Mesenchymal stem cell (in vitro differentiated cells and primary cell): ENCODE data around the gene SLC24A4.
A peak's percentile ranks its signal among the peaks of the same experiment; 100 is the strongest.

Experiments
- DNase-seq: peaks from one replicate; pipeline ENCODE4 v3.0.0-alpha.2; 2013
- H2AFZ ChIP-seq: one replicate; pipeline ENCODE4 v1.6.1; 2013; ENCODE audit warnings: low read depth, mild to moderate bottlenecking, control low read depth, inconsistent platforms, low read length, moderate library complexity
- H2AK5ac ChIP-seq: 2 replicates; pipeline ENCODE4 v1.6.1; 2013; ENCODE audit warnings: low read length, moderate library complexity, mild to moderate bottlenecking, inconsistent platforms; ENCODE audit not compliant: severe bottlenecking
- H2BK120ac ChIP-seq: one replicate; pipeline ENCODE4 v1.6.1; 2013; ENCODE audit warnings: low read depth, mild to moderate bottlenecking, inconsistent platforms, low read length, moderate library complexity
- H2BK12ac ChIP-seq, 2 experiments: one replicate each; pipeline ENCODE4 v1.6.1; 2013; ENCODE audit warnings: inconsistent platforms in 2 of 2, low read length in 2 of 2, mild to moderate bottlenecking in 2 of 2, moderate library complexity in 2 of 2, control low read depth in 1 of 2
- H2BK15ac ChIP-seq: one replicate; pipeline ENCODE4 v1.6.1; 2013; ENCODE audit warnings: mild to moderate bottlenecking, low read depth, inconsistent platforms; ENCODE audit not compliant: poor library complexity, severe bottlenecking
- H2BK5ac ChIP-seq: 2 replicates; pipeline ENCODE4 v1.6.1; 2013; ENCODE audit warnings: low read depth, mild to moderate bottlenecking, low read length, control low read depth, inconsistent platforms; ENCODE audit not compliant: poor library complexity, severe bottlenecking
- H3K14ac ChIP-seq, 2 experiments: one replicate each; pipeline ENCODE4 v1.6.1; 2013; ENCODE audit warnings: inconsistent platforms in 2 of 2, low read length in 2 of 2, control low read depth in 1 of 2, mild to moderate bottlenecking in 1 of 2, moderate library complexity in 1 of 2
- H3K18ac ChIP-seq, 2 experiments: one replicate each; pipeline ENCODE4 v1.6.1; 2013; ENCODE audit warnings: inconsistent platforms in 2 of 2, low read length in 2 of 2, control low read depth in 1 of 2, low read depth in 1 of 2, mild to moderate bottlenecking in 1 of 2
- H3K23ac ChIP-seq, 2 experiments: one replicate each; pipeline ENCODE4 v1.6.1; 2013; ENCODE audit warnings: inconsistent platforms in 2 of 2, low read length in 2 of 2, mild to moderate bottlenecking in 2 of 2, moderate library complexity in 2 of 2, control low read depth in 1 of 2
- H3K27ac ChIP-seq: 2 replicates; pipeline ENCODE4 v1.5.1; 2013; ENCODE audit warnings: mild to moderate bottlenecking, moderate library complexity, low read length, control low read depth, inconsistent platforms; ENCODE audit not compliant: poor library complexity, severe bottlenecking
- H3K27me3 ChIP-seq, 2 experiments: 2 replicates each; pipeline versions ENCODE4 v1.6.1 to v1.7.0; 2013; ENCODE audit warnings: low read length in 2 of 2, mild to moderate bottlenecking in 2 of 2, moderate library complexity in 2 of 2, control low read depth in 1 of 2, inconsistent platforms in 1 of 2; ENCODE audit not compliant: control insufficient read depth in 1 of 2, insufficient read depth in 1 of 2
- H3K36me3 ChIP-seq, 2 experiments: 2 replicates each; pipeline versions ENCODE4 v1.6.1 to v1.7.0; 2013; ENCODE audit warnings: low read length in 2 of 2, control low read depth in 1 of 2, inconsistent platforms in 1 of 2, low read depth in 1 of 2, mild to moderate bottlenecking in 1 of 2; ENCODE audit not compliant: insufficient read depth in 2 of 2, control insufficient read depth in 1 of 2
- H3K4ac ChIP-seq, 2 experiments: one replicate each; pipeline ENCODE4 v1.6.1; 2013; ENCODE audit warnings: inconsistent platforms in 2 of 2, low read length in 2 of 2, mild to moderate bottlenecking in 2 of 2, moderate library complexity in 2 of 2, control low read depth in 1 of 2, low read depth in 1 of 2
- H3K4me1 ChIP-seq: 2 replicates; pipeline ENCODE4 v1.6.1; 2013; ENCODE audit warnings: low read depth, low read length, control low read depth; ENCODE audit not compliant: control insufficient read depth, insufficient read depth
- H3K4me2 ChIP-seq: 2 replicates; pipeline ENCODE4 v1.6.1; 2013; ENCODE audit warnings: low read length, mild to moderate bottlenecking, inconsistent platforms; ENCODE audit not compliant: poor library complexity, severe bottlenecking
- H3K4me3 ChIP-seq, 2 experiments: 2 replicates each; pipeline versions ENCODE4 v1.5.1 to v1.7.0; 2013; ENCODE audit warnings: low read length in 2 of 2, mild to moderate bottlenecking in 2 of 2, control low read depth in 1 of 2, low read depth in 1 of 2; ENCODE audit not compliant: insufficient read depth in 1 of 2
- H3K79me1 ChIP-seq: replicated peaks from 2 replicates; pipeline ENCODE4 v1.6.1; 2013; ENCODE audit warnings: mild to moderate bottlenecking, control low read depth, low read length, inconsistent platforms; ENCODE audit not compliant: poor library complexity, severe bottlenecking
- H3K9ac ChIP-seq: 2 replicates; pipeline ENCODE4 v1.7.0; 2013; ENCODE audit warnings: mild to moderate bottlenecking, low read length, moderate library complexity
- H3K9me3 ChIP-seq: 2 replicates; pipeline ENCODE4 v1.7.0; 2013; ENCODE audit warnings: mild to moderate bottlenecking, low read length; ENCODE audit not compliant: control insufficient read depth
- H4K8ac ChIP-seq: one replicate; pipeline ENCODE4 v1.6.1; 2013; ENCODE audit warnings: inconsistent platforms, mild to moderate bottlenecking, low read length, moderate library complexity
- H4K91ac ChIP-seq: one replicate; pipeline ENCODE4 v1.6.1; 2013; ENCODE audit warnings: mild to moderate bottlenecking, low read length, inconsistent platforms
- WGBS: methylation state at CpG from one replicate; pipeline ENCODE4 v1.1.7; 2013; ENCODE audit warnings: mixed read lengths; 5-methylcytosine and 5-hydroxymethylcytosine counted together

The SLC24A4 gene

GRCh38 chr14:92491782-92492181, 168.8 kb downstream of the SLC24A4 start:
- Histone ChIP-seq H2BK15ac (no peak overlapping the region), H3K4me2 (no peak overlapping the region), H3K4me1 (peaks cover 4% of the 10 kb centered on the region), H3K14ac (no peak overlapping the region), H3K27ac (no peak overlapping the region), H3K9ac (no peak overlapping the region), H2BK12ac (no peak overlapping the region), H3K27me3 (peaks cover 0 to 9% of the 10 kb centered on the region in 2 experiments), H2BK5ac (no peak overlapping the region), H3K36me3 (no peaks in the 10 kb centered on the region), H2BK120ac (no peak overlapping the region), H3K23ac (no peak overlapping the region), H3K79me1 (no peaks in the 10 kb centered on the region), H2AFZ (no peak overlapping the region), H4K91ac (no peak overlapping the region), H4K8ac (no peak overlapping the region), H3K4me3 (no peak overlapping the region), H3K9me3 (no peaks in the 10 kb centered on the region), H2AK5ac (no peak overlapping the region), H3K4ac (no peak overlapping the region), H3K18ac (no peak overlapping the region)
- WGBS, result 84% methylated on average over 8 of the region's 8 CpGs
- DNase-seq, result no peak

GRCh38 chr14:92492258-92492657, 169.3 kb downstream of the SLC24A4 start:
- Histone ChIP-seq H4K91ac (no peak overlapping the region), H2AK5ac (no peak overlapping the region), H2AFZ (no peak overlapping the region), H3K9me3 (no peaks in the 10 kb centered on the region), H2BK5ac (no peak overlapping the region), H3K27me3 (peaks cover 0 to 6% of the 10 kb centered on the region in 2 experiments), H2BK12ac (no peak overlapping the region), H3K14ac (no peak overlapping the region), H3K4me1 (peaks cover 4% of the 10 kb centered on the region), H3K9ac (no peak overlapping the region), H3K4me3 (no peak overlapping the region), H2BK120ac (no peak overlapping the region), H3K18ac (no peak overlapping the region), H4K8ac (no peak overlapping the region), H3K27ac (no peak overlapping the region), H3K4ac (no peak overlapping the region), H3K79me1 (no peaks in the 10 kb centered on the region), H3K36me3 (no peaks in the 10 kb centered on the region), H3K23ac (no peak overlapping the region), H3K4me2 (no peak overlapping the region), H2BK15ac (no peak overlapping the region)
- 98% methylated on average over 10 of the region's 10 CpGs for WGBS
- DNase-seq, result no peak

GRCh38 chr14:92493024-92493423, 170.1 kb downstream of the SLC24A4 start:
- no peak overlapping the region for H2AFZ ChIP-seq
- no peak overlapping the region for H4K91ac ChIP-seq
- no peak overlapping the region for H3K9ac ChIP-seq
- no peak overlapping the region for H2AK5ac ChIP-seq
- H2BK12ac ChIP-seq, result peak overlapping the region in 1 of 2 experiments; percentile 19
- H4K8ac ChIP-seq, result no peak overlapping the region
- H2BK5ac ChIP-seq, result no peak overlapping the region
- no peak for DNase-seq
- H3K4me2 ChIP-seq, result no peak overlapping the region
- WGBS, result 95% methylated on average over 10 of the region's 10 CpGs
- H3K36me3 ChIP-seq, result no peaks in the 10 kb centered on the region
- H3K4ac ChIP-seq, result no peak overlapping the region
- H3K27me3 ChIP-seq, result no peaks in the 10 kb centered on the region
- no peak overlapping the region for H3K27ac ChIP-seq
- H3K9me3 ChIP-seq, result no peaks in the 10 kb centered on the region
- H3K23ac ChIP-seq, result no peak overlapping the region
- H2BK120ac ChIP-seq, result no peak overlapping the region
- H3K14ac ChIP-seq, result no peak overlapping the region
- H3K4me1 ChIP-seq, result peaks cover 4% of the 10 kb centered on the region
- H2BK15ac ChIP-seq, result peak overlapping the region; percentile 65
- H3K4me3 ChIP-seq, result no peak overlapping the region
- H3K18ac ChIP-seq, result no peak overlapping the region
- H3K79me1 ChIP-seq, result no peaks in the 10 kb centered on the region

- H2BK12ac ChIP-seq, result peak overlapping the region in 1 of 2 experiments; percentile 19
- H2BK5ac ChIP-seq, result no peak overlapping the region
- no peak overlapping the region for H3K4me2 ChIP-seq
- no peak overlapping the region for H3K14ac ChIP-seq
- no peak overlapping the region for H2AFZ ChIP-seq
- H3K9ac ChIP-seq, result no peak overlapping the region
- peak overlapping the region; percentile 29 for H4K8ac ChIP-seq
- WGBS, result 93% methylated on average over 16 of the region's 16 CpGs
- H2AK5ac ChIP-seq, result no peak overlapping the region
- H3K79me1 ChIP-seq, result no peaks in the 10 kb centered on the region
- no peaks in the 10 kb centered on the region for H3K9me3 ChIP-seq
- no peak overlapping the region for H3K4me3 ChIP-seq
- peak overlapping the region in 1 of 2 experiments; percentile 47 for H3K4ac ChIP-seq
- H3K27ac ChIP-seq, result no peak overlapping the region
- H2BK15ac ChIP-seq, result no peak overlapping the region
- H3K36me3 ChIP-seq, result no peaks in the 10 kb centered on the region
- H3K18ac ChIP-seq, result no peak overlapping the region
- no peak overlapping the region for H3K23ac ChIP-seq
- H3K4me1 ChIP-seq, result peaks cover 4% of the 10 kb centered on the region
- no peak for DNase-seq
- no peaks in the 10 kb centered on the region for H3K27me3 ChIP-seq
- H2BK120ac ChIP-seq, result no peak overlapping the region
- no peak overlapping the region for H4K91ac ChIP-seq
Measured at GRCh38 chr14:92493492-92493891, 170.5 kb downstream of the SLC24A4 start.
